T-cell (primary cell): ENCODE data around the gene CUX1. TPM values are rescaled to one million over a fixed set of nuclear protein-coding genes. Genes with fewer than 3 reads are reported as not detected.

Source experiments
- ATAC-seq, 4 experiments: fragments of 200-7000 bp in 3 of 4; fragments of 150-1000 bp in 1 of 4; cut with Tn5 transposase; replicated peaks in 1 of 4; 1 replicate in 3 of 4; 2 replicates in 1 of 4; pipeline ENCODE4 v1.10.0; 2021; ENCODE audit warnings: moderate library complexity in 3 of 4, mild to moderate bottlenecking in 2 of 4, moderate number of reproducible peaks in 1 of 4
- CTCF ChIA-PET, 2 donors: fragments of 300-600 bp; sonication (Branson Sonifier 250); formaldehyde crosslinking; loops; one replicate each; lab custom pipeline; 2022; ENCODE audit warnings: antibody characterized with exemption in 2 of 2; lab: Charles Lee
- POLR2A ChIA-PET, 2 donors: fragments of 300-600 bp; sonication (Branson Sonifier 250); formaldehyde crosslinking; loops; one replicate each; lab custom pipeline; 2022; ENCODE audit warnings: antibody characterized with exemption in 2 of 2; lab: Charles Lee
- DNase-seq, 35 experiments: peaks; one replicate each; pipeline versions ENCODE4 v3.0.0 to v3.0.0-alpha.2; 2013 to 2023
- H3K27ac ChIP-seq: one replicate; pipeline ENCODE4 v1.5.1; 2013; ENCODE audit warnings: low read length
- H3K27me3 ChIP-seq, 2 experiments: replicated peaks in 1 of 2; 1 replicate in 1 of 2; 2 replicates in 1 of 2; pipeline versions ENCODE4 v1.6.1 to v1.7.0; 2013; ENCODE audit warnings: low read length in 1 of 2, mixed read lengths in 1 of 2; ENCODE audit not compliant: control insufficient read depth in 2 of 2, insufficient read depth in 2 of 2; ENCODE audit errors: extremely low read depth in 1 of 2
- H3K36me3 ChIP-seq, 2 donors: 1 replicate in 1 of 2; 2 replicates in 1 of 2; pipeline versions ENCODE4 v1.6.1 to v1.7.0; 2013; ENCODE audit warnings: low read length in 1 of 2; ENCODE audit not compliant: control insufficient read depth in 2 of 2, insufficient read depth in 1 of 2; ENCODE audit errors: extremely low read depth in 1 of 2
- H3K4me1 ChIP-seq, 2 experiments: 1 replicate in 1 of 2; 2 replicates in 1 of 2; pipeline versions ENCODE4 v1.6.1 to v1.7.0; 2013; ENCODE audit warnings: low read length in 2 of 2, mixed read lengths in 1 of 2; ENCODE audit not compliant: insufficient read depth in 2 of 2, control insufficient read depth in 1 of 2; ENCODE audit errors: extremely low read depth in 1 of 2
- H3K4me3 ChIP-seq, 2 donors: 1 replicate in 1 of 2; 2 replicates in 1 of 2; pipeline versions ENCODE4 v1.5.1 to v1.7.0; 2013; ENCODE audit warnings: mild to moderate bottlenecking in 2 of 2, low read length in 1 of 2, moderate library complexity in 1 of 2; ENCODE audit not compliant: control insufficient read depth in 1 of 2; ENCODE audit errors: extremely low read depth in 1 of 2
- H3K9me3 ChIP-seq: 2 replicates; pipeline ENCODE4 v1.7.0; 2013
- H3K27ac Mint-ChIP-seq, 2 donors: one replicate each; pipeline ENCODE4 v1.8.0; 2020 to 2021; ENCODE audit warnings: mild to moderate bottlenecking in 2 of 2, mixed read lengths in 2 of 2
- H3K27me3 Mint-ChIP-seq, 2 donors: one replicate each; pipeline ENCODE4 v1.8.0; 2021 to 2022; ENCODE audit warnings: mixed read lengths in 2 of 2
- H3K36me3 Mint-ChIP-seq: one replicate; pipeline ENCODE4 v1.8.0; 2021; ENCODE audit warnings: mixed read lengths
- H3K4me1 Mint-ChIP-seq, 3 donors: one replicate each; pipeline ENCODE4 v1.8.0; 2020 to 2022; ENCODE audit warnings: mixed read lengths in 3 of 3, mild to moderate bottlenecking in 1 of 3
- H3K4me3 Mint-ChIP-seq, 3 donors: one replicate each; pipeline ENCODE4 v1.8.0; 2020 to 2022; ENCODE audit warnings: mild to moderate bottlenecking in 3 of 3, mixed read lengths in 3 of 3, moderate library complexity in 3 of 3
- H3K9me3 Mint-ChIP-seq, 3 donors: one replicate each; pipeline ENCODE4 v1.8.0; 2020 to 2022; ENCODE audit warnings: mixed read lengths in 3 of 3
- WGBS: methylation state at CpG from one replicate; pipeline ENCODE4 v1.1.5; 2013; ENCODE audit warnings: missing lambda C conversion rate; ENCODE audit not compliant: insufficient coverage; 5-methylcytosine and 5-hydroxymethylcytosine counted together
- total RNA-seq, 35 experiments: library from RNA in 6 of 35; stranded (reverse) in 6 of 35; fragments of 120-200 nt in 1 of 35; gene quantifications; one replicate each; pipeline versions ENCODE4 v1.2.1 to v1.2.4 and lab custom pipeline; 2013 to 2026

Gene CUX1
- total RNA-seq, 5 donors from 2014 or later (not counting 1 experiment from before 2014, with no cell fraction given): 36.9 to 50.2 (median 42.8) TPM

- Histone ChIP-seq H3K27me3 (no peaks in the 10 kb centered on the region), H3K36me3 (no peaks in the 10 kb centered on the region), H3K9me3 (no peaks in the 10 kb centered on the region), H3K27ac (no peak overlapping the region), H3K4me1 (peaks cover 6 to 14% of the 10 kb centered on the region in 2 experiments), H3K4me3 (no peak overlapping the region)
- Mint-ChIP-seq H3K27me3 (no peaks in the 10 kb centered on the region), H3K9me3 (no peaks in the 10 kb centered on the region), H3K36me3 (no peaks in the 10 kb centered on the region), H3K4me1 (peaks cover 22 to 36% (median 28%) of the 10 kb centered on the region in 3 donors), H3K4me3 (no peak overlapping the region), H3K27ac (no peak overlapping the region)
- WGBS: 100% methylated on average over 1 of the region's 12 CpGs
- no peak for ATAC-seq
- ChIA-PET POLR2A (no interaction called here), CTCF (no interaction called here)
- DNase-seq: no peak
Observed at GRCh38 chr7:101877882-101878591, 60.6 kb downstream of the CUX1 start.

- no peaks in the 10 kb centered on the region for H3K9me3 ChIP-seq
- no peaks in the 10 kb centered on the region for H3K27me3 ChIP-seq
- Mint-ChIP-seq H3K27ac (no peak overlapping the region), H3K4me1 (peaks cover 23 to 36% (median 29%) of the 10 kb centered on the region in 3 donors), H3K9me3 (no peaks in the 10 kb centered on the region), H3K27me3 (no peaks in the 10 kb centered on the region), H3K4me3 (no peak overlapping the region), H3K36me3 (no peaks in the 10 kb centered on the region)
- 98% methylated on average over 4 of the region's 4 CpGs for WGBS
- no peaks in the 10 kb centered on the region for H3K36me3 ChIP-seq
- DNase-seq (no peak), ATAC-seq (no peak)
- H3K27ac ChIP-seq: no peak overlapping the region
- H3K4me1 ChIP-seq: peaks cover 9 to 14% of the 10 kb centered on the region in 2 experiments
- POLR2A ChIA-PET: no interaction called here
- H3K4me3 ChIP-seq: no peak overlapping the region
- CTCF ChIA-PET: no interaction called here
Observed at GRCh38 chr7:101878938-101879337, 61.5 kb downstream of the CUX1 start.

GRCh38 chr7:101879565-101879964 lies 62.1 kb downstream of the CUX1 start:
- ATAC-seq: no peak
- H3K4me1 ChIP-seq: peaks cover 12 to 16% of the 10 kb centered on the region in 2 experiments
- Mint-ChIP-seq H3K9me3 (no peaks in the 10 kb centered on the region), H3K4me3 (no peak overlapping the region), H3K27me3 (no peaks in the 10 kb centered on the region), H3K27ac (no peak overlapping the region), H3K36me3 (no peaks in the 10 kb centered on the region), H3K4me1 (peaks cover 28 to 37% (median 36%) of the 10 kb centered on the region in 3 donors)
- CTCF ChIA-PET: no interaction called here
- H3K27ac ChIP-seq: no peak overlapping the region
- no peaks in the 10 kb centered on the region for H3K36me3 ChIP-seq
- POLR2A ChIA-PET: no interaction called here
- no peak overlapping the region for H3K4me3 ChIP-seq
- no peaks in the 10 kb centered on the region for H3K9me3 ChIP-seq
- no peak for DNase-seq
- no peaks in the 10 kb centered on the region for H3K27me3 ChIP-seq
- WGBS: 96% methylated on average over 7 of the region's 10 CpGs

- peaks cover 34 to 45% (median 43%) of the 10 kb centered on the region in 3 donors for H3K4me1 Mint-ChIP-seq
- no peak overlapping the region for H3K4me3 ChIP-seq
- POLR2A ChIA-PET: interaction anchor here in 1 of 2 donors (0.7 kb wide), 1 partner anchor 17 kb away, joined by 4 read pairs; no protein-coding TSS in a partner anchor
Observed at GRCh38 chr7:101880282-101881054, 63.0 kb downstream of the CUX1 start.

GRCh38 chr7:101882005-101882421 lies 64.6 kb downstream of the CUX1 start:
- no peaks in the 10 kb centered on the region for H3K27me3 ChIP-seq
- no peaks in the 10 kb centered on the region for H3K9me3 ChIP-seq
- ATAC-seq (no peak), DNase-seq (no peak)
- POLR2A ChIA-PET: interaction anchor here in 1 of 2 donors (0.6 kb wide), 1 partner anchor 16 kb away, joined by 4 read pairs; no protein-coding TSS in a partner anchor
- no peak overlapping the region for H3K4me3 ChIP-seq
- CTCF ChIA-PET: interaction anchor here in 1 of 2 donors (0.5 kb wide), 1 partner anchor 11 kb away, joined by 3 read pairs; no protein-coding TSS in a partner anchor
- Mint-ChIP-seq H3K4me1 (peaks cover 40 to 57% (median 52%) of the 10 kb centered on the region in 3 donors), H3K27me3 (no peaks in the 10 kb centered on the region), H3K4me3 (peak overlapping the region in 1 of 3 donors; percentile 11), H3K27ac (no peak overlapping the region), H3K36me3 (no peaks in the 10 kb centered on the region), H3K9me3 (no peaks in the 10 kb centered on the region)
- no peaks in the 10 kb centered on the region for H3K36me3 ChIP-seq
- peaks cover 21 to 26% of the 10 kb centered on the region in 2 experiments for H3K4me1 ChIP-seq
- no peak overlapping the region for H3K27ac ChIP-seq
- WGBS: no CpG with 5 or more reads among the region's 7 CpGs

More at GRCh38 chr7:101880282-101881054, 63.0 kb downstream of the CUX1 start:
- 64% methylated on average over 6 of the region's 14 CpGs for WGBS
- no peaks in the 10 kb centered on the region for H3K27me3 Mint-ChIP-seq
- Histone ChIP-seq H3K9me3 (no peaks in the 10 kb centered on the region), H3K36me3 (no peaks in the 10 kb centered on the region), H3K27me3 (no peaks in the 10 kb centered on the region), H3K27ac (no peak overlapping the region), H3K4me1 (peaks cover 21% of the 10 kb centered on the region in 2 experiments)
- CTCF ChIA-PET: interaction anchor here in 1 of 2 donors (0.6 kb wide), 1 partner anchor 334 kb away, joined by 3 read pairs; no protein-coding TSS in a partner anchor
- no peak overlapping the region for H3K27ac Mint-ChIP-seq
- ATAC-seq: no peak
- no peaks in the 10 kb centered on the region for H3K36me3 Mint-ChIP-seq
- no peak for DNase-seq
- H3K4me3 Mint-ChIP-seq: no peak overlapping the region
- no peaks in the 10 kb centered on the region for H3K9me3 Mint-ChIP-seq
